Stimulated activated CD4-positive, alpha-beta T cell treated with anti-CD3 and anti-CD28 coated beads, Interleukin-4, amount 100 ng/mL, for 4 hours (primary cell): Measurements from ENCODE around the gene SCG3.

ENCODE experiments used
- DNase-seq, 2 experiments: peaks; one replicate each; pipeline ENCODE4 v3.0.0-alpha.2; 2020

The SCG3 gene

GRCh38 chr15:51731549-51732267, 50.4 kb downstream of the SCG3 start:
- DNase-seq, result no peak

- DNase-seq, result no peak
Observed at GRCh38 chr15:51732646-51733045, 51.3 kb downstream of the SCG3 start.

GRCh38 chr15:51735228-51736010, 54.1 kb downstream of the SCG3 start:
- peak in 1 of 2 experiments; percentile 23 for DNase-seq

GRCh38 chr15:51736069-51736468, 54.8 kb downstream of the SCG3 start:
- DNase-seq, result no peak

- peak; percentile 52 to 68 for DNase-seq
Observed at GRCh38 chr15:51736751-51737521, 55.6 kb downstream of the SCG3 start.

GRCh38 chr15:51737522-51738305, 56.4 kb downstream of the SCG3 start, which contains the start of gene LYSMD2:
TSS of gene LYSMD2 (minus strand) at chr15:51737655. CDS start at chr15:51737622, 33 bp downstream.
- peak; percentile 74 to 80 for DNase-seq

- DNase-seq, result no peak
Observed at GRCh38 chr15:51738553-51738952, 57.2 kb downstream of the SCG3 start.

- DNase-seq, result no peak
Observed at GRCh38 chr15:51739061-51739712, 57.9 kb downstream of the SCG3 start.

GRCh38 chr15:51749307-51749706, 68.0 kb downstream of the SCG3 start:
- DNase-seq, result no peak

- no peak for DNase-seq
Observed at GRCh38 chr15:51750186-51750585, 68.9 kb downstream of the SCG3 start.

GRCh38 chr15:51750792-51751696, 69.7 kb downstream of the SCG3 start, which contains the start of gene TMOD2:
TSS of gene TMOD2 (plus strand) at chr15:51751597. CDS start at chr15:51766442, 14,845 bp downstream.
- DNase-seq, result peak; percentile 47 to 60

- DNase-seq, result no peak
Observed at GRCh38 chr15:51751697-51752683, 70.7 kb downstream of the SCG3 start.

- DNase-seq, result no peak
Observed at GRCh38 chr15:51752888-51753287, 71.6 kb downstream of the SCG3 start.

- no peak for DNase-seq
Observed at GRCh38 chr15:51754267-51754666, 73.0 kb downstream of the SCG3 start.

- no peak for DNase-seq
Observed at GRCh38 chr15:51755790-51756189, 74.5 kb downstream of the SCG3 start.

GRCh38 chr15:51756482-51756881, 75.2 kb downstream of the SCG3 start:
- DNase-seq, result no peak

GRCh38 chr15:51757450-51757849, 76.1 kb downstream of the SCG3 start:
- DNase-seq, result no peak

GRCh38 chr15:51758645-51759044, 77.3 kb downstream of the SCG3 start:
- no peak for DNase-seq

- DNase-seq, result no peak
Observed at GRCh38 chr15:51759557-51760070, 78.3 kb downstream of the SCG3 start.
